ENCODE data around the gene USP20.

USP20 gene

DNA sequence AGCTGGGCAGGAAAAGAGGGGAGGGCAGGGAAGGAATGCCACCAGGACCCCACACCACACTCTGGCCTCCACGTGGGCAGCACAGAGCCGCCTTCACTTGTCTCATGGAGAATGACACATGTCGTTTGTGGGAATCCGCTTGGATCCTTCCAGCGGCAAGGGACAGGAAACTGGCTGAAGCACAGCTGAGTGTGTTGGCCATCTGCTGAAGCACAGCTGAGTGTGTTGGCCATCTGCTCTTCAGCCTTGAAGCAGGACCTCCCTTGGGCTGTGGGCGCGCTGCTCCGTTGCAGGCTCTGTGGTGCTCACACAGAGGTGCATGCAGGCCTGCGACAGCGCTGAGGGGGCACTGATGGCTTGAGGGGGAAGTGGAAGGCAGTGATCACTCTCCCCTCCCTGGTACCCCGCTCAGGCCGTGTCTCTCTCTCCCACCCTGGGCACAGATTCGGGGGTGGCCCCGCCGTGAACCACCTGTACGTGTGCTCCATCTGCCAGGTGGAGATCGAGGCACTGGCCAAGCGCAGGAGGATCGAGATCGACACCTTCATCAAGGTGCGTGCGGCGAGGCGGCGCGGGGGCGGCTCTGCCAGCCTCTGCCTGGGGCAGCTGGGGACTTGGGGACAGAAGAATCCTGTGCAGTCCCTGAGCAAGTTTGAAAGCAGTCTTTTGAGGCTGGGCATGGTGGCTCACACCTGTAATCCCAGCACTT lies 40.6 kb downstream of the USP20 start:
- no peak for DNase-seq (ENCODE audit: low read depth)

DNA sequence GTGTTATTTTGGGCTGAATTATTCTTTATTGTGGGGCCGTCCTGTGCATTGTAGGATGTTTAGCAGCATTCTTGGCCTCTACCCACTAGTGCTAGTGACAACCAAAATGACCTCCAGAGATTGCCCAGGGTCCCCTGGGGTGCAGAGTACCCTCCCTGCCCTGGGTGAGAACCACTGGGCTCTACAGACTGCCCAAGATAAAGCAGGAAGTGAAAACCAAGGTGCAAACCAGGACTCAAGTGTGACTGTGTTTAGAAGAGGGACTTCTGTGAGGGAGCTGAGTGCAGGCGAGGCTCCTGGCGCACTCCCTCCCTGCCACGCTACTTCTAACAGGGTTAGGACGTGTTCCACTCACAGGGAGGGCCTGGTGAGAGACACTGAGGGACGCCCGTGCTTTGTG lies 41.6 kb downstream of the USP20 start:
- no peak for DNase-seq (ENCODE audit: low read depth)

DNA sequence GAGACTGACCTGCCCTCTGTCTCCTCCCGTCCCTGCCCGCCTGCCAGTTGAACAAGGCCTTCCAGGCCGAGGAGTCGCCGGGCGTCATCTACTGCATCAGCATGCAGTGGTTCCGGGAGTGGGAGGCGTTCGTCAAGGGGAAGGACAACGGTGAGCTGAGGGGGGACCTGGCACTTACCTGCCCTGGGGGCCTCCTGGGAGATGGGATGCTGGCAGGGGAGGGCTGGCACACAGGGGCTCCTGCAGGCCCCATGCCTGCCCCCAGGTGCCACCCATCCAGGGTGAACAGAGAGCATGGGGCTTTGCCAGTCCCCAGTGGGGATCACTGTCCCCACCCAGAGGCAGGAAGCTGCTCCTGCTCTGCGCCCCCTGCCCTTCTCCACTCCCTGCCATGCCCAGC lies 43.0 kb downstream of the USP20 start:
- DNase-seq (ENCODE audit: low read depth) = no peak

DNA sequence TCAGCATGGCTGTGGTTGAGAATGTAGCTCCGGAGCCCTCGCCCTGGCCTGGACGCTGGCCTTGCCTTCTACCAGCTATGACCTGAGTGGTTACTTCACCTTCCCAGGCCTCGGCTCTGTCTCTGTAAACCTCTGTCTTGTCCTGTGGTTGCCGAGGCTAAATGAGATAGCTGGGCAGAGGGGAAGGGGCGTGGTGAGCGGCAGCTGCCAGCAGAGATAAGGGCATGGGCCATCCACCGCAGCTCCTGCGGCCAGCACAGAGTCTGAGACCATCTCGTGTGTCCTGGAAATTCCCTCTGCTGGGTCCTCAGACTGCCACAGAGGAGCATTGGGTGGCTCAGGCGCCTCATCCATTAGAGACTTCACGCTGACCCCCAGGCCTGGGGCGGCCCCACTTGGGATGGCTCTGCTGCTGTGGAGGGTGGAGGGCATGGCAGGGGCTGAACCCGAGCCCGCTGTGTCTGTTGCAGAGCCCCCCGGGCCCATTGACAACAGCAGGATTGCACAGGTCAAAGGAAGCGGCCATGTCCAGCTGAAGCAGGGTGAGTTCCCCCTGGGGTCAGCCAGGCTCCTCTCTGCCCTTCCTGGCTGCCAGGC lies 43.9 kb downstream of the USP20 start:
- DNase-seq (ENCODE audit: low read depth) = peak; percentile 95

DNA sequence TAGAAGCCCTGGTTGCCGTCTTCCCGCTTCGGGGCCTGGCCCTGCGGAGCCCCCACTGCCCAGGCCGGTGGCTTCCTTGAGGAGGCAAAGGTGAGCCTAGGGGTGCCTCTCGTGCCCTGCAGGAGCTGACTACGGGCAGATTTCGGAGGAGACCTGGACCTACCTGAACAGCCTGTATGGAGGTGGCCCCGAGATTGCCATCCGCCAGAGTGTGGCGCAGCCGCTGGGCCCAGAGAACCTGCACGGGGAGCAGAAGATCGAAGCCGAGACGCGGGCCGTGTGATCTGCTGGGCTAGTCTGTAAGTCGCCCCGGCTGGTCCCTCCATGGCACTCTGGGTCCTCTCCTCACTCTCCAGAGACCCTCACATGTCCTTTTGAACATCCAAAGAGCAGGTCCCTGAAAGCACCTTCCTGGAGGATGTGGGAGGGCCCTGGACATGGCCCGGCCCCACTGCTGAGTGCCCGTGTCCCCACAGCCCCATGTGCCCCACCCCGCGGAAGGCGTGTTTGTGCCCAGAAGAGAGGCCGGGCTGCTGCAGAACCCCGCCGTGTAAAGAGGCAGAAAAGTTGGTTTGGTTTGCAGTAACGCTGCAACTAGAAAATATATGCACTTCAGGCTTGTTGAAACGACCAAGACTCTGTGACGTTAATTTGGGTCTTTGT lies 44.9 kb downstream of the USP20 start:
- no peak for DNase-seq (ENCODE audit: low read depth)

DNA sequence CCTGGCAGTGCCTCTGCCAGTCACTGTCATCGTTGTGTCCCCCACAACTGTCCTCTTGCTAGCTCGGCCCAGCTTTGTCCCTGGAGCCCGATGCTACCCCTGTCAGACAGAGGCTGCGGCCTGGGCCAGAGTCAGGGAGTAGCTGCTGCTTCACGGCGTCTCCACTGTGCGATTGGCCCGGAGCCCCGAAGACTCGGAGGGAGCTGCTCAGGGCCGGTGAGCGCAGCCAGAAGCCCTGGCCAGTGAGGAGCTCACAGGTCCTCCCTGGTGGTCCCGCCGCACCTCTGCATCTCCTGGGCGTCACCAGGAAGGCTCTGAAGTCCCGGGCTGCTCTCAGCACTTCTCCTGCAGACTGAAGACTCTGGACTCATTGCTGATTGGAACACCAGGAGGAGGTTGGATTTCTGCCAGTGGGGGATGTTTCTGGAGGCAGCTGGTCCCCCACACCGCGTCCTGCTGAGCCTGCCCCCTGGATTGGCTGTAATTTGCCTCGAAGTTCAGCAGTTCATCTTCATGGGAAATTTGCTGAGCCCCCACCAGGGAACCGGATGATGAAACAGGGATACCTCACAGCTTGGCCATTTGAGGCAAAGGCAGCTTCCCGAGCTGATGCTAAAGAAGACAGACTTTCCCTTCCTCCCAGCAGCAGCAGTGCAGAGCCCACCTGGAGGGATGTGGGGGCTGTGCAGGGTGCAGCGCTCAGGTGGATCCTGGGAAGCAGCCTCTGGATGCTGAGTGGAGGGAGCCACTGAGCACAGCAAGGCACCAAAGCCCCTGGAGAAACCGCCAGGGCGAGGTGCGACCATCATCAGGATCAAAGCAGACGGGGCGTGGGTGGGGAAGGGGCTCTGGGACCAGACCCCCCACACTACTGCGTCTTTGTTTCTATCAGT lies 45.6 kb downstream of the USP20 start:
- DNase-seq (ENCODE audit: low read depth) = no peak

DNA sequence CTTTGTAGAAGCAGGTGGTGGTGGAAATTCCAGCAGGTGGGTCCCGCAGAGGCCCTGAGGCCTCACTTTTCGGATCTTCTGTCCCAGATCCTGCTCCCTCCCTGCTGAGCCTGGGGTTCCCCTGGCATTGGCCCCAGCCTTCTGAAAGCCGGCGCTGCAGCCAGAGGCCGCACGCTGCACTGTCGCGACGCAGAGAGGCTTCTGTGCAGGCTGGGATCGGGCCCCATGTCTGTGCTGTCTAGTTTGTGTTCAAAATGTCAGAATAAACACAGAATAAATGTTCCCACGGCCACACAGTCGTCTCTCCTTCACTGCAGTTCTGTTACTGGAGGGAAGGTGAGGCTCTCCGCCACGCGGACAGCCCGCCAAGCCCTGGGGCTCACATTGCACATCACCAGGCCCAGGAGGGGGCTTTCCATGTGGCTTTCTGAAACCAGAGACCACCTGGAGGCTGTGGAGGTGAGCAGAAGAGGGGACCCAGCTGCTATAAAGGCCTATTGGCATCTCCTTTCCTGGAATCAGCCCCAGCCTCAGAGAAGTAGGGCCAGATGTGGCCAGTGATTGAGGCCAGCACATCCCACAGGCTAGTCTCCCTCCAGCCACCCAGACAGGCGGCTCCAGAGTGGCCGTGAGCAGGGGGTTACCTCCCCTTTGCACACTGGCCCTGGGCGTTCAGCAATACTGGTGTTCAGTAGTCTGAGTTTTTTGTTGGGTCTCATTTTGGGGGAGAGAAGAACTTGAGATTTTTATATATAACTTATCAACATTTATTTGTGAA lies 46.5 kb downstream of the USP20 start:
- DNase-seq (ENCODE audit: low read depth) = no peak

DNA sequence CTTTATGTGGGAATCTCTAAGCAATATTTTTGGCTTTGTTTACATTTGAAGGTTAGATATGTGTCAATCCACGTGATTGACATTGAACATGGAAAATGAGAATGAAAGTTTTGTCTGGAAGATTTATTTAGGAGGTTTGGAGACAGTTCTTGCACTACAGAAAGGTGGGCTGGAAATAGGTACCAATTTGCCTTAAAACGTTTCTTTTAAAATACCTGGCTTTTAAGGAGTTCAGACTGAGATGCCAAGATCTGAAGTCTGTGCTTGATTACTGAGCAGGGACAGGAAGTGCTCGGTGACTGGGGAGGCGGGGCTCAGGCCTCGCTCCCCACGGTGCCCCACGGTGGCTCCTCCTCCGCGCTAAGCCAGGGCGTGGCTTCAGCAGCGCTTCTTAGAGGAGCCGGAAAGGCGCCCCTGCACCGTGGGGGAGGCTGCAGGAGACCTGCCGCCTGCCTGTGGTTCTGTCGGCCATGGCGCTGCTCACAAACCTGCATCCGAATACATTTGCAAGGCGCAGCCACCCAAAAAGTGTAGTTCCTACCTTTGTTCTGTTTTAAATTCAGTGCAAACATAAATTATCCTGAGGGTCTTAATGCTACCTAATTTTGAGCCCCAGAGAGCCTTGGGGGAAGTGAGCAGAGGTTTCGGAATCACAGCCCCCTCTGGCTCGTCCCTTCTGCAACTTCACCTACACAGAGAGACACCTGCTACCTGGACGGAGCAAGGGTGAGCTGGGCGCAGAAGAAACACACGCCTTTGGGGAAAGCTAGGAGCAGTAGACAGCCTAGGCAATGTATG lies 49.2 kb downstream of the USP20 start:
- peak; percentile 82 for DNase-seq (ENCODE audit: low read depth)

DNA sequence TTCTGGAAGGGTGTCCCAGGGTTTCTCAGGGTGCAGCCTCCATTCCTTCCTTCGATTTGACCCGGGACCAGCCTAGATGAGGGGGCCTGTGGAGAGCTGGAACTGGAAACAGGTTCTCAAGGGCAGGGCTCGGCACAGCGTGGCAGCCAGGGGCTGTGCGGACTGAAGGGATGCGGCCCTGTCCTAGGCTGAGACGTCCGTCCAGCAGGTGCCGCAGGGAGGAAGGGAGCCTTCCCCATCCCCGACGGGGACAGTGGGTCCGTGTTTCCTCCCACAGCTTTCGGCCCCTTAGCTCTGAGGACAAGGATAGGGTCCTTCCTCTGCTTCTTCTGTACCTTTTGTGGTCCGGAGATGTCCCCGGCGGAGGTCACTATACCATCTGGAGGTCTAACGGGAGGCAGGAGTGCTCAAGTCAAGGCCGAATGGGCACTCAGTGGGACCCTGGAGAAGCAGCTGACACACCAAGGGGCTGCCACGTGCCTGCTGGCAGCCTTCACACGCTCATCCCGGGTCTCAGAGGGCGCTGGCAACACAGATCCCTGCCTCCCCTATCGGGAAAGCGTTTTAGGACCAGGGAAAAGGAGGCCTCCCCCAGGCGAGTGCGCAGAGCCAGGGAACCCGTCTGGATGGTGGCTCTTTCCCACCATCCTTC lies 49.9 kb downstream of the USP20 start:
- no peak for DNase-seq (ENCODE audit: low read depth)

DNA sequence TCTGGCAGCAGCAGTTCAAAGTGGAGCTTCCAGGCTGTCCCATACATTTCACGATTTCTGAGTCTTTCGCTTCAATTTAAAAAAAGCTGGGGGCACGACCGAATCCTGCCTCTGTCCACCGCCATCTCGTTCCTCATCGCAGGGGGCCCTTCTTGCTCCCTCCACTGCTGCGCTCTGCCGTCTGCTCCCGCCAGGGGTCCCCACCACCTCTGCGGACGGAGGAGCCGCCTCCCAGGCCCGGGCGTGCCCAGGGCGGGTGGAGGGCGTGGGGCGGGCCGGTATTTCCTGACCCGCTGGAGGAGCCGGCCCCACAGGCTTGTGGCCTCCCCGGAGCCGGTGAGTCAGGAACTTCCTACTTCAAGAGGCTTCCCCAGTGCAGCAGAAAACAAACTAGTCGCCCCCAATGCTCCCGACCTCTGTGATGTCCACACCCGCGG lies 50.4 kb downstream of the USP20 start:
- peak; percentile 78 for DNase-seq (ENCODE audit: low read depth)

DNA sequence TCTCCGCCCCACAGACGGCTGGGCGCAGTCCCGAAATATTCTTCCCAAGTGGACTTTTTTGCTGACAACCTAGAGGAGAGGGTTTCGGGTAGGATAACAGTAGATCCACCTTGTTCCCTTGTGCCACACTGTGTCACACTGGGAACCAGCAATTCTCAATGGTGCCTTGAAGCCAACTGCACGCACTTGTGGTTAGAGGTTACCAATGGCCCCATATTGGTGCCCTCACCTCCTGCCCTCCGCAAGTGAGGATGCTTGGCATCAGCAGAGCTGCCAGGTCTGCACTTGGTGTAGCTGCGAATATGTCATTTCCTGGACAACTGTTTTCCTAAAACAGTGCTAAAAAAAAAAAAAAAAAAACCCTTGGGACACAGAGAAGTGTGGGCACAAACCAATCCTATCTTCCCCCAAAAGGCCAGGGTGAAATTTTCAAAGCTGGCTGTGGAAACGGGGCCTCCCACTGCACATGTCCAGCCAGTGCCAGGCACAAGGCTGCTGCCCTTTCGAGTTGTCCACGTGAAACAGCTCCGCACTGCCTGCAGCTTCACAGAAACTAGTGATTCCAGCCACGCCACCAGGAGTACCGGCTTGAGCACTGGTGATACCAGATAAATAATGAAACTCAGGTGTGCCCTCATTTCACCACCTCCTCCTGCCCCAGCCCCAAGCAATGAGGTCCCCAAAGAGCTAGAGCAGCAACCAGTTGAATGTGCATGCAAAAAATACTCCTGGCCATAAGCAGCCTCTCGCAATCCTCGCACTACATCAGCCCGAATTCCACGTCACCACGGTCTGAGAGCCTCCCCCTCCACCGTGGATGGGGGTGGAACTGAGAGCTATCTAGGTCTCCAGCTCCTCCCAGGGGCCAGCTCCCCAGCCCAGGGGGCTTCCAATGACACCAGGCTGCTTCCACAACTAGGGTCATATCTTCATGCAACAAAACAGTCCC lies 51.2 kb downstream of the USP20 start:
- no peak for DNase-seq (ENCODE audit: low read depth)

DNA sequence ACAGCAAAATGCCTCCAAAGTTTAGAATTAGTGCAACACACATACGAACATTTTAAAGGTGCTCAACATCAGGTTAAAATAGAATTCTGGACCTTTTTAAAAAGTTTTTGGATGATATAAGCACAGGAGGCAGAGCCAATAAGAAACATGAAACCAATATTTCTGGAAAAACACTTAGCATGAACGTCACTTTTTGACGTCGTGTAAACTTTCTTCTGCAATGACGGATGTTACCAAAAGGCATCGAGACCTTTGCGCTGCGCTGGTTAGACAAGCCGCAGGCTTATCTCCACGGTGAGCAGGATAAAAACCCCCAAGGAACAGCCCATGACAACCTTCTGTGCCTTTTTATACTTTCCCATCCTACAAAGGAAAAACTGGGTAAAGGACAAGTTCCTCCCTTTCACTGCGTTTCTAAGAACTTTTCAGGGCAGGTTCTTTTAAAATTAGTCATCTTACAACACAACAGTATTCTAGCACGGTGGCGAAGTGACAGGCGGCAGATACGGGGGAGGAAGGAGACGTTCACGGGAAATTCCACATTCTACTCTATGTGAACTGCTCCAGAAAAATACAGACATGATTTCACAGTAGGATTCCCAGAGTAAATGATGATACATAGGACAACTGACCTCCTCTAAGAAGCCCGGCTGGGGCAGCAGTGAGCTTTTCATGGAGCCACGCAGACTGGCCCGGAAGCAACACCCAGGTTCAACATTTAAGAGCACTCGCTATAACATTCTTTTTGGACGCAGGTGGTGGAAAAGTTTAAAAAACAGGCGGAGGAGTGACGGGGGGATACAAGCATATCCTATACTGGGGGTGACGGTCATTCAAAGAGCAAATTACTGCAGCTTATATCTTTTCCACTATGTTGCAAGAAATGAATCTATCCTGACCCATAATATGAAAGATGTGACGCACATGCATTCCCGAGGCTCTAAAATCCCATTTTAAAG lies 52.4 kb downstream of the USP20 start:
- no peak for DNase-seq (ENCODE audit: low read depth)

DNA sequence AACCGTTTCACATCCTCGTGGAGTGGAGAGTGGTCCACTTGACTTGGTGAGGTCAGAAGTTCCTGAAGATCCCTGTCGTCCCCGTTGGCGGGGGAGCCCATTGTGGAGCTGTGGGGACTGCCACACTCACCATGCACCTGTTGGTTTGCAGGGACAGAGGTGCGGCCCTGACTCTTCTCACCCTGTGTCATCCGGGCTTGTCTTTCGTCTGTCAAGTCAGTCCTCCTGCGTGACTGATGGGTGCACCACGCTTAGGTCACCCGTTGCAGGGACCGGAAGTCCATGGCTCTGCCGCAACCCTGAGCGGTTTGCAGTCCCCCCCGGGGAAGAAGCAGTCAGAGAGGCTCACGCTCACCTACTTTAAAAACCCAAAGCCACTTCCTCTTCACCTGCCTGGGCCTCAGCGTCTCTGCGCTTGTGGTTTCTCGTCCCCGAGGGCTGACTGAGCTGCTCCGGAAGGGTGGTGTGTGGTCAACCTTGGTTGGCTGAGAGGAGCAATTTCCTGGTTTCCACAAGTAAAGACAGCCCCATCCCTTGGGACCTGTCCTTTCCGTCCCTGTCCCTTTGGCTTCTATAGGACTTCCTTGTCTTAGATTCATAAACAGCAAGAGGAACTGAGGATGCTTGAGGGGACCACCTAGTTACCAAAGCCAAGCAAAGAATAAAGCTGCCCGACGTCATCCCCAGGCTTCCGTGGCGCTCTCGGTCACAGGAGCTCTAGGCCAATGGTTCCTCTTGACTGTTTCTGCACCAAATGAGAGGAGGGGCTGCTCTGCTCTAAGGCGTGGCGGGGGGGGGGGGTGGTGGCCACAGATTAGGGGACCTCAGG lies 53.2 kb downstream of the USP20 start:
- no peak for DNase-seq (ENCODE audit: low read depth)

DNA sequence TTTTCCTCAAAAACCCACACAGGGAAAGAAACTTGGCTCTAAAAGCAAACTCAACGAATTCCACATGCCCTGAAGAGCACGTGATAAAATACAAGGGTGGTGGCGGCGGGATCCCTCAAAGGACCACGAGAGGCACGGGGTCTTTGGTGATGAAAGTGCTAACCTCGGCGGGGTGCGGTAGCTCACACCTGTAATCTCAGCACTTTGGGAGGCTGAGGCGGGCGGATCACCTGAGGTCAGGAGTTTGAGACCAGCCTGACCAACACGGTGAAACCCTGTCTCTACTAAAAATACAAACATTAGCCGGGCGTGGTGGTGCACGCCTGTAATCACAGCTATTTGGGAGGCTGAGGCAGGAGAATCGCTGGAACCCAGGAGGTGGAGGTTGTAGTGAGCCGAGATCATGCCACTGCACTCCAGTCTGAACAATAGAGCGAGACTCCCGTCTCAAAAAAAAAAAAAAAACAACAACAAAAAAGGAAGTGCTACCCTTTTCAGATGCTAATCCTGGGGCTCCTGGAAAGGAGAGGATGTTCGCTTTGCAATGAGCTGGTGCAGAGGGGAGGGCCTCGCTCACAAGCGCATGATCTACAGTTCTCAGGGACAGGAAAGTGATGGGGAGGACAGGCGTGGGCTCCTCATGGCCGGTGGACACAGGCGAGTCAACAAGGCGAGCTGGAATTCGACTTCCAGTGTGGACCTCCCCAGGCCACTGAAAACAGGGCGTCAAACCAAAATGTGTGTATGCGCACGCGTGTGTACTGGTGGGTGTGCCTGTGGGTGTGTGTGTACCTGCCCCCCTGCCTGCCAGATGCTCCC lies 54.1 kb downstream of the USP20 start:
- no peak for DNase-seq (ENCODE audit: low read depth)

DNA sequence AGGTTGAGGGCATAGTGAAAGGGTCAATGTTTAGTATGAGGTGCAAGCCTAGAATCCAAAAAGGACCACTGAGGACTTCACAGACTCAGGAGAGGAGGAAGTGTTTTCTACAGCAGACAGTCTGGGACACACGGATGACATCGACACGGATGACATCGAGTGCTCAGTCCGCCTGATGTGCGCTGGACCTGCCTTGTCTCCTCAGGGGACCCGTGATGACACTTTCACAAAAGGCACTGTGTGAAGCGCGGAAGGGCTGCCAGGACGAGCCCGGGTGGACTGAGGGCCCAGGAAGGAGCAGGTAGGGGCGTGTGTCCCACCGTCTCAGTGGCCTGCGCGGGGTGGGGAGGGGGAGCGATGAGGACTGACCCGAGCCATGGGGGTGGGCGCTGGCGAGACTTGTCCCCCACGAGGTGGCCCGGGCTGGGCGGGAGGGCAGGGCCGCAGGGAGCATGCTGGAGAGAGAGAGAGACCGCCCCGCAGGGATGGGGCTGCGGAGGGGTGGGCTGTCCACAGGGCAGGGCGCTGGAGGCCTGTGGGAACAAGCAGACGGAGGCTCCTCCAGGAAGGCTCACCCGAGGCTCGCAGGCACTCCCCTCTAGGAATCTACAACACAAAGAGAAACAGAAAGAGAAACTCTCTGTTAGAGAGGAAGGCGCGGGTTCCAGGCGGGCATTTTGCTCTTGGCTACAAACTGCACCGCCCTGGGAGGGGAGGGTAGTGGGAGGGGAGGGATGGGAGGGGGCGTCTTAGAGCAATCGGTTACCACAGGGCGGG lies 54.9 kb downstream of the USP20 start:
- DNase-seq (ENCODE audit: low read depth) = no peak
